ENCODE results near the gene ZNF608. TPM values are rescaled to one million over a fixed set of nuclear protein-coding genes. Genes with fewer than 3 reads are reported as not detected.

ZNF608 gene
- total and polyA plus RNA-seq, 2 donors (not counting 3 experiments of a cell fraction or from before 2014, with no cell fraction given) = 16.2 to 33.6 TPM

- no peaks in the 10 kb centered on the region for H3K9me3 ChIP-seq (replicated peaks; ENCODE audit: control insufficient read depth, insufficient read depth, low read length)
- no peak for FAIRE-seq
Observed at GRCh38 chr5:124755565-124755964, 9.1 kb upstream of the ZNF608 start.

More at GRCh38 chr5:124755565-124755964, 9.1 kb upstream of the ZNF608 start:
- no peaks in the 10 kb centered on the region for H3K36me3 ChIP-seq (ENCODE audit: control insufficient read depth in 2 of 2, extremely low read depth in 1 of 2, insufficient read depth in 2 of 2, low read length in 2 of 2)
- no peak for DNase-seq (ENCODE audit: low read depth, low spot score)
- POLR2A ChIA-PET = no interaction called here
- no peak overlapping the region for H3K4me3 ChIP-seq (replicated peaks in 1 of 3; ENCODE audit: insufficient read depth in 1 of 3, low read depth in 1 of 3, low read length in 3 of 3)
- TF ChIP-seq MAX (IDR thresholded peaks at IDR 0.05; ENCODE audit: insufficient read depth, insufficient read length) = no peak
- no peak for TF ChIP-seq GATA2 (IDR thresholded peaks at IDR 0.05; ENCODE audit: insufficient read depth, insufficient read length, low read depth, low read length)
- no peak for TF ChIP-seq MYC (IDR thresholded peaks at IDR 0.05; ENCODE audit: low read depth, low read length)
- no peak for TF ChIP-seq CTCF (IDR thresholded peaks at IDR 0.05; ENCODE audit: extremely low read depth in 1 of 2, insufficient read depth in 1 of 2, low read depth in 1 of 2, low read length in 2 of 2)
- TF ChIP-seq FOS (IDR thresholded peaks at IDR 0.05; ENCODE audit: borderline replicate concordance, insufficient read depth, low read length) = no peak
- no peak for TF ChIP-seq POLR2AphosphoS5 (IDR thresholded peaks at IDR 0.05; ENCODE audit: insufficient read depth, low read depth, low read length)
- TF ChIP-seq POLR2A (IDR thresholded peaks at IDR 0.05; ENCODE audit: low read depth, low read length) = no peak
- no peak for TF ChIP-seq EZH2 (IDR thresholded peaks at IDR 0.05; ENCODE audit: borderline replicate concordance, low read depth, low read length, severe bottlenecking)
- no peak for TF ChIP-seq JUN (IDR thresholded peaks at IDR 0.05; ENCODE audit: borderline replicate concordance, insufficient read depth, insufficient read length, low read depth)
- no peak overlapping the region for H3K4me2 ChIP-seq (ENCODE audit: insufficient read depth, low read length)
- no peak overlapping the region for H3K27ac ChIP-seq (ENCODE audit: insufficient read depth, low read depth, low read length)
- H3K27me3 ChIP-seq (ENCODE audit: control insufficient read depth in 2 of 2, insufficient read depth in 2 of 2, low read length in 2 of 2) = no peaks in the 10 kb centered on the region
- no peaks in the 10 kb centered on the region for H3K9me1 ChIP-seq (replicated peaks; ENCODE audit: control insufficient read depth, extremely low read depth, insufficient read depth, low read length)
- no peaks in the 10 kb centered on the region for H3K79me2 ChIP-seq (ENCODE audit: control insufficient read depth, insufficient read depth, low read length)
- dilution Hi-C loops (cut with MboI; ENCODE audit: extremely low pct_ligation_motif_present, low sequenced_read_pairs) = no loop called here
- no peak overlapping the region for H3K9ac ChIP-seq (replicated peaks; ENCODE audit: extremely low read depth, insufficient read depth, low read length)
- H3K4me1 ChIP-seq (ENCODE audit: control insufficient read depth, extremely low read depth, insufficient read depth, low read length) = no peaks in the 10 kb centered on the region
- BruUV-seq (replicated peaks) = no TSS peak
- intact Hi-C loops (cut with micrococcal nuclease) = no loop called here
- H4K20me1 ChIP-seq (replicated peaks; ENCODE audit: control insufficient read depth, extremely low read depth, insufficient read depth, low read length) = no peaks in the 10 kb centered on the region
- CTCF ChIA-PET = interaction anchor here (0.5 kb wide), 1 partner anchor 1595 kb away, joined by 3 read pairs; no protein-coding TSS in a partner anchor
- H2AFZ ChIP-seq (ENCODE audit: low read depth, low read length) = no peak overlapping the region
